Activated T-helper 1 cell treated with Interleukin-2 at 50 U/mL for 16 hours (primary cell): Measurements from ENCODE around the gene GOLIM4.
"Not testable (repeated sequence)": the region's sequence is repeated elsewhere in the genome, so short reads cannot be mapped to it uniquely, and the experiment has no call there.

Experiments used
- DNase-seq: peaks from one replicate; pipeline ENCODE4 v3.0.0-alpha.2; 2020; ENCODE audit warnings: low read depth

GOLIM4 gene

DNA sequence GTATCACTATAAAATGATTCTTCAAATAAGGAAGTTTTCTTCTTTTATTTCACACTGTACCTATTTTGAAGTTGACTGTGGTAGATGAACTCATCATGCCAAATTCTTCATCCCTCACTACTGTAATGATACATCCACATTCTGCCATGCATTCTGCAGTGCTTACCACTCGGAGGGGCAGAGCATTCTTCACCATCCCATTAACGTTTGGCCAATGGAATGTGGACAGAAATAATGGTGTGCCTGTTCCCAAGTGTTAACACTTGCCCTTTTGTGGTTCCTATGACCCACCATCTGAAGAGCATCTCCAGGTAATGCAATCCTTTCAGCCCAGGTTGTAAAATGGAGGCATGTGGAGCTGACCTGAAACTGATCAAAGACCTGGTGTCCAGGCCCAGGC, 18.6 kb downstream of the GOLIM4 start:
- DNase-seq = no peak

DNA sequence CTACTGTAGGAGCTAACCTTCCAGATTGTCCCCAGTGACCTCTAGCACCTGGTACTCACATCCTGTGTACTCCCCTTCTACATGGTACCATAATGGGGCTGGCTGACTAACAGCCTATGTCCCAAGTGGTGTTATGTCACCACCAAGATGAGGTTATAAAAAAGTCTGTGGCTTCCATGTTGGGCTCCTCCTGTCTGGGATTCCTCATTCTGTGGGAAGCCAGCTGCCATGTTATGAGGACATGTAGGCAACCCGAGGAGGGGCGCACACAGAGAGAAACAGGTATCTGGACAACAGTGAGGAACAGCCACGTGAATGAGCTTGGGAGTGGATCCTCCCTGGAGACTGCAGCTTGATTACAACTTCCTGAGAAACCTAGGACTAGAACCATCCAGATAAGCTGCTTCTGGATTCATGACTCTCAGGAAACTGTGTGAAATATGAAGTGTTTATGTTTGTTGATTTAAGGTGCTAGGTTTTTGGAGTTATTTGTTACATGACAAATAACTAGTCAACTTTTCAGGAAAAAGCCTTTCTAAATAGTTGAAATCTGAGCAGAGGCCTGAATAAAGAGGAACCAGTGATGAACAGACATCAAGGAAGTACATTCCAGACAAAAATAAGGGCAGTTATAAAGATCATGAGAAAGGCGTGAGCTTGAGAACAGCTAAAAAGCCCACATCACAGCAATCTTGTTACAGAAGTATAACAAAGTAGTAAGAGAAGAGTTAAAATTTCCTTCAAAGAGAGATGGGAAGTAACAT, 21.7 kb downstream of the GOLIM4 start:
- no peak for DNase-seq

GRCh38 chr3:168072323-168072650, 23.4 kb downstream of the GOLIM4 start:
- no peak for DNase-seq

DNA sequence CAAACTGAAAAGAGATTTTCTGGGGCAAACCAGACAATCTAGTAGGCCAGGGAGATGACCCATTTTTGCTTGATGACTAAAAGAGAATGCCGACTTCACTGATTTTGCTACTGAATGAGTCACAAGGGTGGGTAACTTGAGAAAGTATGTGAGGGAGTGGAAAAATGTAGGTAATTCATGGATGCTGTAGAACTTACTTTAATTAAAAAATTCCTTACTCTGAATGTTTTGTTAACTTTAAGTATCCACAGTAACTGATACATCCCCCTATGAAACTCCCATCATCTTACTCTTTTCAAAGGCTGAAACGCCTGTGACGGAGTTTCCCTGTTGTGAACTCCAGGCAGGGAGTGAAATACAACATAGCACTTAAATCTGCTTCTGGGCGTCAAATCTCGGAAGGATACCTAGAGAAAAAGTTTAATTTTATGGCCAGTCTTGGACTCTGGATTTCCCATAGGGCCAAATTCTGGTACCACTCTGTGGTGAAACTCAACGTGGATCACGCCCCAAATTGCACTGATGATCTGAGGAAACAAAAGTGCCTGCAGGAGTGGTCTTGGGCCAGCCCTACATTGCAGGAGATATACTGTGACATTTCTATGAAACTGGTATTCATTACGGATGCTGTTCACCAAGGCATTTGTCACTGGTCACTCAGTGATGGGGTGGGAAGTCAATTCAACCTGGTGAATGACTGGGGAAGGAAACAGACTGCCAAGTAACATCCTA, 24.0 kb downstream of the GOLIM4 start:
- DNase-seq = no peak

DNA sequence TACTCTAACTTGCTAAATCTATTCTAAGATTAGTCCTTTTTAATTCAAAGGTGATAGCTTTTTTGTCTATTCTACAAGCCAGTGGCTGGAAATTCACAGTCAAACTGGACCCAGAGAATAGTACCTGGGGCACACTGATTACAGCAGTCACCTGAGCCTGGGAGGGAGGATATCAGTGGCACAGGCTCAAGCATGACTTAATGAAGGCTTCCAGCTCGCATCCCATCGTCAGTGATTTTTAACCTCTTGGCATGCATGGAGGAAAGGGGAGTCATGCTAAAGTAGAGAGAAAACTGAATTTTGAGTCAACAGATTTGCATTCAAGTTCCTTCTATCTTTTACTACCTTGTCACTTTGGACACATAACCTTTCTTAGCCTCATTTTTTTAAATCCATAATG, 24.8 kb downstream of the GOLIM4 start:
- no peak for DNase-seq

DNA sequence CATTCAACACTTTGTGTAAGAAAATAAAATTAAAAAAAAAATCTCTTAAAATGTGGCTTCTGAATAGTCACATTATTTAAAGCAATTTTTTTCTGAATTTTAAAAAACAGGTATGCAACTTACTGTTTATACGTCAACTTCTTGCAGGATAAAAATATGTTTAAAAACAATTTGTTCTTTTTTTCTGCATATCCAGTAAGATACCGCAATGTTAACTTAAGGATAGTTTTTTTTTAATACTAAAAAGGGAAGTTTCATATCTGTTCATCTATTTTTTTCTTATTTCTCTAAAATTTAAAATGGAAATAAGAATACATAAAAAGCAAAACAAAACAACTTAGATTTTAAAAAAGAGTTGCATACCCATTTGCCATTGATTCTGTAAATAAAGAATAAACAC, 27.4 kb downstream of the GOLIM4 start:
- DNase-seq = no peak

DNA sequence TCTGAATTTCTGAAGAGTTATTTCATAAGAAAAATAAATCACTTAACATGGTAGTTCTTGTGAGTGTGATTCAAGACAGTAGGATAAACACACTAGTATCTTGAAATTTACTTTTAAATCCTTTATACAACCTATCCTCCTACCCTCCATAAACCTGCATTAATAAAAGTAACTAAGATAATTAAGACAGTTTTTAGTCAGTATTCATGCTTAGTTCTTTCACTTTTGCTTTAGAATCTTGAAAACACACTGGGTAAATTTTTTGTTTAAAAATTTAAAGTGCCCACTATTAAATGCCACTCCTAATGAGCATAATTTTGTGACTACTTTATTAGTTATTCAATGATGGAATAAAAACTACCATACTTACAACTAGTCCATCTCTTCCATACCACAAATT, 28.8 kb downstream of the GOLIM4 start:
- DNase-seq = no peak

DNA sequence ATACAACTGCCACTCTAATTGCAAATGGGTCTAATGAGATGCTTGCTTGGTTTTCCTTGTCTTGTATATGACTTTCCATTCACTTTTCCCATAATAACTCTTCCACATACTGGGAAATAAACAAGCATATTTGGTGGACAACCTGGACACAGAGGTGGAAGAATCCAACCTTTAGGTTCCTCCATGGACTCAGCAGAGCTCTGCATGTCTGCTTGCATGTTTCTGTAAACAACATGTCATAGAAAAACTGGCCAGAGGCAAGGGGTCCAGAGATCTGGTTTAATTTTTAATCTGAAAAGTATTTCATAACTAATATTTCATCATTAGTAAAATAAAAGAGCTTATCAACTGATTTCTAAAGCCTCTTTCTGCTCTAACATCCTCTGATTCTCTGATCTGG, 30.2 kb downstream of the GOLIM4 start:
- no peak for DNase-seq

DNA sequence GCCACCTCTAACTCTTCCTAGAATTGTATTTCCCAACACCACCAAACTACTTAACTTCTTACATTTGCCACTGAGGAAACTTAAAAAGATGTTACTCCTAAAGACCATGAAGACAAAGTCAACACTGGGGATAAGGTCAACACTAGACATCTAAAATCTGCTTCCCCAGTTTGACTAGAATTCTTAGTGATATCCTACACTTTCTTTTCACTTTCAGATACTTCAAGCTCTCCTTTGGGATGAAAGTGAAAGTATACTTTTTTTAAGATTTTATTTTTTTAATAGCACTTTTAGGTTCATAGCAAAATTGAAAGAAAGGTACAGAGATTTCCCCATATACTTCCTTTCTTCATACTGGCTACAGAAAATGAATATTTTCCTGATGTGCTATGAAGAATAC, 32.6 kb downstream of the GOLIM4 start:
- no peak for DNase-seq

DNA sequence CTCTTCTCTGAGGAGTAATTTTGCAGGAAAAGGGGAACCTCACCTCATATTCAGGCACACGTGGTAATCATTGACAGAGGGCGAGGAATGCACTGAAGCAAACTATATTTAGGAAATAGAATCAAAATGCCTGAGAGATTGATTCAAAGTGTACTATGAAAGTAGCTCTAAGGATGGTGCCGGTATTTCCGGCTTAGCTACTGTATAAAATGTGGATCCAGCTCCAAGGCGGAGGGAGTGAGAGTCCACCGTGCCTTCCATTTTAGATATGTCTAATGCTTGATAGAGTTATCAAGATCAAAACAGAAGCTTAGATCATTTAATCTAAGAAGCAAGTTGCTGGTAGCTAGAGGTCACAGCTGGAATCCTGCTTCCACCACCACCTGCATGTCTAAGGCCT, 33.0 kb downstream of the GOLIM4 start:
- no peak for DNase-seq

DNA sequence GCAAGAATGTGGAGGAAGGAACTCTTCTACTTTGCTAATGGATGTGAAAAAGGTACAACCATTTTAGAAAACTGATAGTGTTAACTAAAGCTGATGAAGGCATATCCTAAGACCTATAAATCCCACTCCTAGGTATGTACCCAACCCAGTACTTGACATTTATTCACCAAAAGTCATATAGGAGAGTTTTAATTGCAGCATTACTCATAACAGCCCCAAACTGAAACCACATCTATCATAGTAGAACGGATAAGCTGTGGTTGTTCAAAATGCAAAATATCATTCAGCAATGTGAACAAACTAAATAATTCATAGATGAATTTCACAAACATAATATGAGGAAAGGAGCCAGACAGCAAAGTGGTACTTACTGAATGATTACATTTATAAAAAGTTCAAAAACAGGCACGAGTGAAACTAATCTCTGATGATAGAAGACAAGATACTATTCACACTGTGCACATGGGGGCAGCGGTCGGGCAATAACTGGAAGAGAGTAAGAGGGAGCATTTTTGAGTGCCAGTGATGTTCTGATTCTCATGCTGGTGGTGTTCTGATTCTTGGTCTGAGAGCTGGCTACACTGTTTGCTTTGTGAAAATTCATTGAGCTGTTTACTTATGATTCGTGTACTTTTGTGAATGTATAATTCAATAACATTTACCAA, 34.3 kb downstream of the GOLIM4 start:
- DNase-seq = no peak

- no peak for DNase-seq
Observed at GRCh38 chr3:168060317-168060716, 35.4 kb downstream of the GOLIM4 start.

- DNase-seq = no peak
Observed at GRCh38 chr3:168058481-168058880, 37.2 kb downstream of the GOLIM4 start.

DNA sequence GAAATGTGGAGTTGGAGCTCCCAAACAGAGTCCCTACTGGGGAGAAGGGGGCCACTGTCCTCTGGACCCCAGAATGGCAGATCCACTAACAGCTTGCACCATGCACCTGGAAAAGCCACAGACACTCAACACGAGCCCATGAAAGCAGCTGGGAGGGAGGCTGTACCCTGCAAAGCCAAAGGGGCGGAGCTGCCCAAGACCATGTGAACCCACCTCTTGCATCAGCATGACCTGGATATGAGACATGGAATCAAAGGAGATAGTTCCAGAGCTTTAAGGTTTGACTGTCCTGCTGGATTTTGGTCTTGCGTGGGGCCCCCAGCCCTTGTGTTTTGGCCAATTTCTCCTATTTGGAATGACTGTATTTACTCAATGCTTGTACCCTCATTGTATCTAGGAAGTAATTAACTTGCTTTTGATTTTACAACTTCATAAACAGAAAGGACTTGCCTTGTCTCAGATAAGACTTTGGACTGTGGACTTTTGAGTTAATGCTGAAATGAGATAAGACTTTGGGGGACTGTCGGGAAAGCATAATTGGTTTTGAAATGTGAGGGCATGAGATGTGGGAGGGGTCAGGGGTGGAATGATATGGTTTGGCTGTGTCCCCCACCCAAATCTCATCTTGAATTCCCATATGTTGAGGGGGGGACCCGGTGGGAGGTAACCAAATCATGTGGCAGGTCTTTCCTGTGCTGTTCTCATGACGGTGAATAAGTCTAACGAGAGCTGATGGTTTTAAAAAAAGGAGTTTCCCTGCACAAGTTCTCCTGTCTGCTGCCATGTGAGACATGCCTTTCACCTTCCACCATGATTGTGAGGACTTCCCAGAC, 39.1 kb downstream of the GOLIM4 start:
- DNase-seq = not testable (repeated sequence)

DNA sequence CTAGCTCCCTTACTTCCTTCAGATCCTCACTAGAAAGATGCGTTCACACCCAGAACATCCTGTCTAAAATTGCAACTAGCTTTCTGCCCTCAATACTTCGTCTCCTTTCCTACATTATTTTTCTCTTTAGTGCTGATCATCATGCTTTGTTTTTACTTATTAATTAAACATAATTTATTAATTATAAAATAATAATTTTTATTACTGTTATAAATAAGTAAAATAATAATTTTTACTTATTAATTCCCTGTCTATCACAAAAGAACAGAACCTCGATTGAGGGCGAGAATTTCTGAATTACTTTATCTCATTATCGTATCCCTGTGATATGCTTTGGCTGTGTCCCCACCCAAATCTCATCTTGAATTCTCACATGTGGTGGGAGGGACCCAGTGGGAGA, 41.3 kb downstream of the GOLIM4 start:
- DNase-seq = no peak

DNA sequence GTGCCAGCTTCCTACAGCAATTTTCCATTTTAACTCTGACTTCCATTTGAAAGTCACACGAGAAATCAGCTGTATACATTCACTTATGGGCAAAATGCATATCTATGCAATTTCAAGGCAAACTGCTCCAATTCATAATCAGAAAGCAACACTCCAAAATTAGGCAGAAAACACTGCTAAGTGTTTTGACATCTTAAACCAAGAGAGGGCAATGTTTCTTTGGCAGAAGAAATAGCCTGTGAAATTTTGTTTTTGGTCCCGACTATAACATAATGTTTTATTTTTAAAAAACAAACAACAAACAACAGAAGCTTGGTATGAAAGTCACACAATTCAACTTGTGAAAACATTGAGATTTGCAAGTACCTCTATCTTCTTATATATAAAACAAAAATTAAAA, 42.6 kb downstream of the GOLIM4 start:
- no peak for DNase-seq

DNA sequence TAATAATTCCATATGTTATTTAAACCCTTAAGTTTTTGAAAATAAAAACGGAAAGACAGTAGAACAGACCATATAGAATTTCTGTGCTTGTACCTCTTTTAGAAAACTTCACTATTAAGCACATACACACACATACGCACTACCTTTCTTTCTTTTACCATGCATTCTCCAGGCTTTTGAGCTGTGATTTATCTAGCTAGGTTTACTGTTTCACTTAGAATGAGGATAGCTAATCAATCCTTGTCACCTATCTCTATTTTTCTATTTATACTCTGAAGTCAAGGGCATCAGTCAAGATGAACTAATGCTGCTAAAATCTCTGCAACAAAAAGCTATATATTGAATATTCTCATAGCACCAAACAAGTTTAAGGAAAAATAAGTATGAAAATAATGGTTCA, 43.2 kb downstream of the GOLIM4 start:
- DNase-seq = no peak

- DNase-seq = no peak
Observed at GRCh38 chr3:168051531-168052471, 43.9 kb downstream of the GOLIM4 start.

DNA sequence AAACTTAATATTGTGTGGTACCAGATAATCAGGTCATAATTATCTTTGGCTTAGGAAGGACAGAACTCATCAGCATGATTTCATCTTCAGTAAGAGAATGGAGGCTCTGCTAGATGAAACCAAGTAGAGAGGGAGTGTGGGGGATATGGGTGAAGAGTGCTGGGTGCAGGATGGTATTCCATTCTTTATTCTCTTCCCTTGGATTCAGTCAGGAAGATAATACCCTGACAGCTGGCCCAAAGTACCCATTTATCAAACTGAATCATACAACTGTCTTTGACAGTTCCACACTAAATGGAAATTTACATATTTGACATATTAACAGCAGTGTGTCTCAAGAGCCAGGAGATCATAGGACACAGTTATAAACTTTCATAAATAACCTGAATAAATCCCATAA, 44.7 kb downstream of the GOLIM4 start:
- no peak for DNase-seq

DNA sequence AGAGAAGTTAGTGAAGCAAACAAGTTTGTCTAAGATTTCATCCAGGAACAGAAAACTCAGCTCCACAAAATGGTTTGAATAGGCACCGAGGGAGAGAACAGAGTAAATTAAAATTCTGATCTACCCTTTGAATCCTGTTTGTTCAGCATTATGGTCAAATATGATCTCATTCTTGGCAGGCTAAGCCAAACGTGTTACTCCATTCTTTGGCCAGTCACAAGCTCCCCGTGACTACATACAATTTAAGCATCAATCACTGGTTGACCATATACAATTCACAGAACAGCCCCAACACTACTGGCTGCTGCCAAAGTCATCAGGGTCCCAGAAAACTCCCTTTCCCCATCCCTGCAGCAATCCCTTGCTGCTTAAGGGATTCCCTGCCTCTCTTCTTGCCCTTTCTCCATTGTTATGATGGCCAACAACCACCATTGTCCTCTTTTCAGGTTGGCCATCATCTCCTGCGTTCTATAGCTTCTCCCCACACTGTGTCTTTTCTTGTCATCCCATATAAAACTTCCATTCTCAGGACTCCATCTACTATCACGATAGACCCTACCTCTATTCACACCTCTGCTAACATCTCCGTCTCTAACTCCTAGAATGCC, 46.3 kb downstream of the GOLIM4 start:
- DNase-seq = no peak
